ENCODE results near the gene PCBP2.
A peak's percentile ranks its signal among the peaks of the same experiment; 100 is the strongest.

PCBP2 gene

GRCh38 chr12:53495903-53496751 lies 44.2 kb downstream of the PCBP2 start:
- DNase-seq, result peak; percentile 76

- DNase-seq, result no peak
These were observed 44.8 kb downstream of the PCBP2 start for GRCh38 chr12:53496752-53497032.

DNA sequence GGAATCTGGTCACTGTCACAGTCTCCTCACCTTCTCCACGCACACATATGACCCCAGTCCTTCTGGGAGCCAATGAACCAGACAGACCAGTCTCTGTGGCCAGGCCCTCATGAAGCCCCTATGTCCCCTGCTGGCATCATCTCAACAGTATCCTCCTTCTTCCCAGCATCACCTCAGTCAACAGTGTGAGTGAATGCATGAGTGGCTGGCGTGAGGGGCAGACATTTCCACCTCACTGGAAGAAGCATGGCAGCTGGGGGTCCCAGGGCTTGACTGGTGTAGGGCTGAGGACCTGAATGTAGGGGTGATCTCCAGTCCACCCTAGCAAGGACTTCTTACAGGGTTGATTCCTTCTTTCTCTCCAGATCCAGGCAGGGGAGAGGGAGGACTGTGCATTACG lies 45.6 kb downstream of the PCBP2 start:
- no peak for DNase-seq

DNA sequence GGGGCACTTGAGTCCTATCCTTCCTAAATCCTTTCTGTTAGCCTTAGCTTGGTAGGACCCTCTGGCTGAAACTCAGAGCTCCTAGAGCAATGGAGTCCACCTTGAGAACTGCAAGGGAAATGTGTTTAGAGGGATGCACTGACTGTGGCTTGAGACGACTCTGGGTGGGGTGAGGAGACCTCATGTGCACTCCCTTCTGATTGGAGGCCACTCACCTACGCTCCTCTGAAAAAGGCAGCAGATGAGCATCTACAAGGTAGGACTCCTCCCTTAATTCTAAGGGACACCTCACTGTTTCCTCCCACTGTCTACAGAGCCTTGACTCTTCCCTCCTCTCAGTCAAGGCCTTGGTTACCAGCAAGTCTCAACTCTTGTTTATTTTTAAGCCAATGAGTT lies 46.3 kb downstream of the PCBP2 start:
- no peak for DNase-seq

DNA sequence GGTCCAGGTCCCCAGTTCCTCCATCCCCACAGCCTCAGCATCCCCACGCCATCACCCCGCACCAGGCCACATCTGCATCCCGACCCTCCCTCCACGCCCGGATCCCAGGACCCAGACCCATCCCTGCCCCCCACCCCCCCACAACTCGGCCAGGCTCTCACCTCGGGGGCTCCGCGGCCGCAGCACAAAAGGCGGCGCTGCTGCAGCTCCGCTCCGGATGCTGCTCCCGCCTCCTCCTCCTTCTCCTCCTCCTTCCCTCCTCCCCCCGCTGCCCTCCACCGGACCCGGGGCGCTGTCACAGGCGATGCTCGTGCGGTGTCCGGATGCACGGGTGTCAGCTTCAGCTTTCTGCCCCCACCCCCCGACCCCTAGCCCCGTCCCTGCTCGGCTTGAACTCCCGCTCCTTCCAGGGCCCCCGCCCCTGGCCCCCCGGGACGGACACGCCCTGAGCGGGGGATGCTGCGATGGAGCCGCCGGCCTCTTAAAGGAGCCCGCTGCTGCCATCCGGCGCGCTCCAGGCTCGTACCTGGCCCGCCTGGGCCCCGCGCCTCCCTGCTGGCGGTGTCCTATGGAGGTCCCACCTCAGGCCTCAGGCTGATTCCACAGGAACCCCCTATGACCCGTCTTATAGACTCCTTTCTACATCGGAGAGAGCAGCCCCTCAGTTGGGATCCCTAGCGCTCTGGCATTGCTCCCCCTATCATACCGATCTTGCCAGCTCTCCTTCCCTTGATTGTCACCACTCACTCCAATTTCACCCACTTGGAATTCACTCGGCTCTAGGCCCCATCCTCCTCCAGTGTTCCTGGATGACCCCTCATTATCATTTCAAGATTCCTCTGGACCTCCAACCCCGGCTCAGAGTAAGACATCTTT lies 47.6 kb downstream of the PCBP2 start, which contains the start of gene MAP3K12:
TSS of gene MAP3K12 (minus strand) at position 193 of the 876 bp plus-strand sequence. CDS start 12,067 bp downstream, outside the sequence.
- peak; percentile 83 for DNase-seq

- no peak for DNase-seq
These were observed 48.4 kb downstream of the PCBP2 start for GRCh38 chr12:53500142-53500775.

DNA sequence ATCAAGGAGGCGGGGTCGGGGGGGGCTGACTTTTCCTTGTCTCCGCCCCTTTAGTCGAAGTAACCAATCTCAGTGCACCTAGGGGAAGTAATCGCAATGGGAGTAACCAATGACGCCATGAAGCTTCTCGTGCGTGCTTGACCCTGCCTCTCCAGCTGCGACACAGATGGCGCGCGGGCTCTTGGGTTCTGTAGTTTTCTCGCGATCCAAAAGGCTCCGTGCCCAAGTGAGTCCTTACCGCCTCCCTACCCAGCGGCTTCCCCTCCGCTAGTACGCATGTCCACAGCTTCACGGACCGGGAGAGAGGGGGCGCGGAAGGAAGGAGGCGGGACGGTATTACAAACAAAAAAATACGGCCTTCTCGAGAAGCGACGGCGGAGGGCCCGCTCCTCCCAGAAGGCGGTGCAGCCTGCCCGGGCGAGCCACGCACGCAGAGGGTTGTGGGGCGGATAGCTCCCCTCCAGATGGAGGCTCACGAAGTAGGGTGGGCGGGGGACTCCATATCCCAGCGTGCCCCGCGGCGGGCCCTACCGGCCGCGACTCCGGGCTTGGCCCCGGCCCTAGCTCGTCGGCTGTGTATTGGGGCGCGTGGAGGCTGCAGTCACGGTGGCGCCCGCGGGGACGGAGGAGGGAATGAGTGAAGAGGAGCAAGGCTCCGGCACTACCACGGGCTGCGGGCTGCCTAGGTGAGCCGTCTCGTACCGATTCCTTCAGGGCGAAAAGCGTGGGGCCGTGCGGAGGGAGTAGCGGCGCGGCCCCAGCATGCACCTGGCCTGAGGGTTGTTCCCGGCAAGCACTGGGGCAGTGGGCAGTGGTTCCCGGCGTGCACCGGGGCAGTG lies 49.1 kb downstream of the PCBP2 start, which contains the start of gene TARBP2:
TSS of gene TARBP2 (plus strand) at position 508 of the 839 bp plus-strand sequence. CDS start at position 634, 126 bp downstream.
- DNase-seq, result peak; percentile 99

GRCh38 chr12:53501615-53502181 lies 49.8 kb downstream of the PCBP2 start:
- DNase-seq, result no peak

DNA sequence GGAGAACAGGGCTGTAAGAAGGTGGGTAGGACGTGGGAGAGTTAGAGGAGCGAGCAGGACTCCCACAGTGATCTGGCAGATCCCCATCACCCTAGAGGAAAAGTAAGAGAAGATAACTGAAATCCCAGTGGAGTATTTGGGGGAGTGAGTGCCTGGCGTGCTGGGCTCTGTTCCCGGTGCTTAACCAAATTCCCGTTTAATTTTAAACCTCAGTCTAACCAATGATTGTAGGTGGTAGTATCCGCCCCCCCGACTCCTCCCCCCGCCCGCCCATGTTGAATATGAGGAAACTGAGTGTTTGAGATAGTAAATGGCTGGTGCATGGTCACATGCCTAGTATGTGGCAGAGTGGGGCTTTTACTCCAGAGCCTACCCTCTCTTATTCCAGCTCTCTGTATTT lies 50.4 kb downstream of the PCBP2 start:
- no peak for DNase-seq

- no peak for DNase-seq
These were observed 51.3 kb downstream of the PCBP2 start for GRCh38 chr12:53502983-53503728.

- DNase-seq, result no peak
These were observed 52.4 kb downstream of the PCBP2 start for GRCh38 chr12:53504004-53504920.

DNA sequence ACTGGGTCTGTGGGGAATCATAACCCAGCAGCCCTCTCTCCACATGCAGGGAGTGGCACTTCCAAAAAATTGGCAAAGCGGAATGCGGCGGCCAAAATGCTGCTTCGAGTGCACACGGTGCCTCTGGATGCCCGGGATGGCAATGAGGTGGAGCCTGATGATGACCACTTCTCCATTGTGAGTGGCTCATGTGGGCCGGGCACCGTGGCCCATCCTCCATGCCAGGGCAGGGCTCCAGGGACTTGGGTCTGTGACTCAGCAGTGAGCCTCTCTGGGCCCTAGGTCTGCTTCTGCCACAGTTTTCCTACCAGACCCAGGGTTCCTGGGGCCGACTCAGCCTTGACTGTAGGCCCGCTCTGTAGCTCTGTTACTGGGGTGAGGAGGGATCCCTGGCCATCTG lies 53.2 kb downstream of the PCBP2 start:
- no peak for DNase-seq

GRCh38 chr12:53505555-53506449 lies 53.9 kb downstream of the PCBP2 start:
- DNase-seq, result no peak

DNA sequence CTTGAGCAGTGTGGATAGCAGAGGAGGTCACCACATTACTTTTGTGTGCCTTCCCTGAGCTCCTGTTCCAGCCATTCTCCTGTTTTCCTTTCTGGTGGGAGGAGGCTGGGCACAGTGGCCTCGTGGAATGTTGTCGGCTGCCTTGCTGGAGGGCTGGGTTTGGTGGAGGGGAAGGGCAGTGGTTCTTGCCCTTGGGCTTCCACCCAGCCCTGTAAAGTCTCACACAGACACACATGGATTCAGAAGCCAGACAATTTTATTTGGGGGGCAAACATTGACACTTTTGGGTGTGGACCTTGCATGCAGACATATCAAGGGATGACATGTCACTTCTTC lies 54.5 kb downstream of the PCBP2 start:
- DNase-seq, result peak; percentile 28

DNA sequence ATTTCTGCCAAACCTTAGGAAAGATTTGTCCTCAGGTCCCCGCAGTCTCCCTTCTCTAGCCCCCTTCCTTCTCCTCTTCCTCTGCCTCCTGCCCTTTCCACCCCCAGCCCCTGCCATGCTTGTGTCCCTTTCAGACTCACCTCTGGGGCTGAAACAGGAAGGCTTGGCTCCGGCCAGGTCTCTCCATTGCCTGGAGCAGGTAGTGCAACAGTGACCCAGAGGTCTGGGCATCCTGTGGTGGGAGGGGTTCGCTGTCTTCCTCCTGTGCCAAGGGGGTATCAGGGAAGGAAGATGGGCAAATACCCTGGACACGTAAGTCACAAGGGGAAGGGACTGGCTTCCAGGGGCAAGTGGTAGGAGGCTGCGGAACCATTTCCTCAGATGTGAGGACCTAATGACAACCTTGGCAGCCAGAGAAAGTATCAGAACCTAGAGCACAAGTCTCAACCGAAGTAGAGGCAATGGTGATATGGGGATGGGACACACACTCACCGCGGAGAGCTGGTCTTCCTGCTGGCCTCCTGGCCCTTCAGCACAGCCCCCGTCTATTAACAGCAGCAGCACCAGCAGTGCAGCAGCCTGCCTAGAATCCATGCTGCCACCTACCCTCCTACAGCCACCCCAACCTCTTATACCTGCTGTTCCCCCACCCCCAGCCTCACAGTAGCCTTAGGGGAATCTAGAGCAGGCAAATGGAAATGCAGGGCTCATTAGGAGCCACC lies 55.1 kb downstream of the PCBP2 start, which contains the start of gene NPFF:
TSS of gene NPFF (minus strand) at position 604 of the 722 bp plus-strand sequence. CDS start at position 594, 10 bp downstream.
- DNase-seq, result no peak

DNA sequence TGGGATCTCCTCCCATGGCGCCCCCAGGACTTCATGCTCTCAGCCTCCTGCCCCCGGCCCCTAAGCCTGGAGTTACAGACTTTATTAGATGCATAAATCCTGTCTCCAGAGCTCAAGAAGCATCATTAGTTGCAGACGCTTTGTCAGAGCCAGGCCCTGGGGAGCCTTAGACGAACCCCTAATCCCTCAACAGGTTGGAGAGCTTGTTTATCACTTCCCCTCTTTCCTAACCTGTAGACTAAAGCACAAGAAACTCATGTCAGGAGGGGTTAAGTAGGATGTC lies 55.6 kb downstream of the PCBP2 start:
- DNase-seq, result no peak

DNA sequence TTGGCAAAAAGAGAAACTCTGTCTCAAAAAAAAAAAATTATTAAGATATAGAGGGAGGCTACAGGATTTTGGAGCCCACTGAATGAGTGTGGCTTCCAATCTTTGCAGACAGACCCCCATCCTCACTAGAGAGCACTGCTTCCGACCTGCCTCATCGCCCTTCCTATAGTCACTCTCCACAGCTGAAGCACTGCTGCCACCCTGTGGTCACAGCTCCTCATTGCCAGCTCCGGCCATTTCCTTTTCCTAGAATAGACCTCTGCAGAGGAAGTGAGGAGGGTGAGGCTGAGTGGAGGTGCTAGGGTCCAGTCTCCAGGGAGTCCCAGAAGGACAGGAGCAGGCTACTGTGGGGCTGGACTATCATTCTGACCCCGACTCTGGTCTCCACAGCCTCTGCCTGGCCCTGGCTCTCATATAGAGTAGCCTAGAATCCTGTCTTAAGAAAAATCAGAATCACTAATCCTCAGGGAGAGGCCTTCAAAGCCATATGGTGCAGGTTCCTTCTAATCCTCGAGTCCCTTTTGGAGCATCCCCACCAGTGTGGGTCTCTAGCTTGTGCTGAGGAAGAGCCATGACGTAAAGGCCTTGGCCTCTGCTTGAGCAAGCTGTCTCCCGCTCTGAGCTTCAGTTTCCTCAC lies 56.8 kb downstream of the PCBP2 start:
- DNase-seq, result peak; percentile 85

DNA sequence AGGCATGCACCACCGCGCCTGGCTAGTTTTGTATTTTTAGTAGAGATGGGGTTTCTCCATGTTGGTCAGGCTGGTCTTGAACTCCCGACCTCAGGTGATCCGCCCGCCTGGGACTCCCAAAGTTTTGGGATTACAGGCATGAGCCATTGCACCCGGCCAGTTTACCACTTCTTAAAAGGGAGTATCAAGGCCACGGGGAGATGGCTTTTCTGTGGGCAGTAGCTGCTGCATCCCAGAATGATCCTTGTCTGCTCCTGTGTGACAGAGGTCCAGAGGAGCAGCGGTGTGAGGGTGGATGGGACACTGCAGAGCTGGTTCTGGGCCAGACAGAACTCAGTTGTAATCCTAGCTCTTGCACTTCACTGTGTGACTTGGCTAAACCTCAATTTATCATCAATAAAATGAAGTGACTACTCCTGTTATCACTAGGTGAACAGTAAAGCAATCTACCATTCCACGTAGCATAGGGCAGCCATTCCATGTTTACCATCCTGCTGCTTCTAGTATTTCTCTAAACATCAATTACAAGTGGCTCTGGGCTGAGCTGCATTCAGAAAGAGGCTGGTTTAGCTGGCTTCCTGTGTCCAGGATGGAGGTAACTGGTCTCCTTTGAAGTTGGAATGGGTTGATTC lies 58.4 kb downstream of the PCBP2 start:
- DNase-seq, result no peak

Data from left hindlimb (tissue), 1 donor.